ENCODE results near the gene DNAAF9. TPM values are rescaled to one million over a fixed set of nuclear protein-coding genes. Genes with fewer than 3 reads are reported as not detected.

Gene DNAAF9
- 10.6 and 11.2 TPM in 2 replicates for total RNA-seq

GRCh38 chr20:3407040-3407770 is at the start of gene DNAAF9:
TSS of gene DNAAF9 (minus strand) at chr20:3407669. CDS start at chr20:3407557, 112 bp downstream.
- peaks cover 13% of the 10 kb centered on the region for H4K20me1 ChIP-seq (ENCODE audit: insufficient read depth, low read length)
- H3K79me2 ChIP-seq (ENCODE audit: insufficient read depth, low read length), result peaks cover 57% of the 10 kb centered on the region
- no peaks in the 10 kb centered on the region for H3K36me3 ChIP-seq (ENCODE audit: insufficient read depth, low read length)
- H3K4me2 ChIP-seq (ENCODE audit: insufficient read depth, low read length), result peak within 1 kb of the TSS; percentile 100
- no peaks in the 10 kb centered on the region for H3K9me3 ChIP-seq (ENCODE audit: low read depth, low read length)
- peak; percentile 28 for TF ChIP-seq CTCF (IDR thresholded peaks at IDR 0.05; ENCODE audit: extremely low read depth, low read depth, low read length)
- peak within 1 kb of the TSS; percentile 98 for H2AFZ ChIP-seq (ENCODE audit: low read length)
- peak within 1 kb of the TSS; percentile 75 for H3K27ac ChIP-seq (ENCODE audit: low read depth, low read length)
- peak; percentile 93 for DNase-seq (ENCODE audit: insufficient read length, low spot score, missing footprints)
- peak within 1 kb of the TSS; percentile 92 for H3K4me3 ChIP-seq (ENCODE audit: insufficient read depth, low read length)
- peaks cover 15% of the 10 kb centered on the region for H3K4me1 ChIP-seq (ENCODE audit: insufficient read depth, low read length)
- no peaks in the 10 kb centered on the region for H3K27me3 ChIP-seq (ENCODE audit: insufficient read depth, low read length)

- H4K20me1 ChIP-seq (ENCODE audit: insufficient read depth, low read length), result no peaks in the 10 kb centered on the region
- H2AFZ ChIP-seq (ENCODE audit: low read length), result no peak overlapping the region
- peaks cover 21% of the 10 kb centered on the region for H3K27me3 ChIP-seq (ENCODE audit: insufficient read depth, low read length)
- H3K79me2 ChIP-seq (ENCODE audit: insufficient read depth, low read length), result no peaks in the 10 kb centered on the region
- no peaks in the 10 kb centered on the region for H3K36me3 ChIP-seq (ENCODE audit: insufficient read depth, low read length)
- H3K9me3 ChIP-seq (ENCODE audit: low read depth, low read length), result no peaks in the 10 kb centered on the region
- H3K4me2 ChIP-seq (ENCODE audit: insufficient read depth, low read length), result no peak overlapping the region
- no peaks in the 10 kb centered on the region for H3K4me1 ChIP-seq (ENCODE audit: insufficient read depth, low read length)
- H3K27ac ChIP-seq (ENCODE audit: low read depth, low read length), result no peak overlapping the region
- no peak overlapping the region for H3K4me3 ChIP-seq (ENCODE audit: insufficient read depth, low read length)
- DNase-seq (ENCODE audit: insufficient read length, low spot score, missing footprints), result no peak
- no peak for TF ChIP-seq CTCF (IDR thresholded peaks at IDR 0.05; ENCODE audit: extremely low read depth, low read depth, low read length)
Measured at GRCh38 chr20:3456648-3457047, 49.2 kb upstream of the DNAAF9 start.

GRCh38 chr20:3454831-3455230 is 47.4 kb upstream of the DNAAF9 start:
- DNase-seq (ENCODE audit: insufficient read length, low spot score, missing footprints), result no peak
- H3K36me3 ChIP-seq (ENCODE audit: insufficient read depth, low read length), result no peaks in the 10 kb centered on the region
- no peak overlapping the region for H3K27ac ChIP-seq (ENCODE audit: low read depth, low read length)
- H3K4me2 ChIP-seq (ENCODE audit: insufficient read depth, low read length), result no peak overlapping the region
- H3K79me2 ChIP-seq (ENCODE audit: insufficient read depth, low read length), result no peaks in the 10 kb centered on the region
- H3K4me1 ChIP-seq (ENCODE audit: insufficient read depth, low read length), result no peaks in the 10 kb centered on the region
- no peak overlapping the region for H3K4me3 ChIP-seq (ENCODE audit: insufficient read depth, low read length)
- H3K9me3 ChIP-seq (ENCODE audit: low read depth, low read length), result no peaks in the 10 kb centered on the region
- peaks cover 25% of the 10 kb centered on the region for H3K27me3 ChIP-seq (ENCODE audit: insufficient read depth, low read length)
- no peak for TF ChIP-seq CTCF (IDR thresholded peaks at IDR 0.05; ENCODE audit: extremely low read depth, low read depth, low read length)
- no peak overlapping the region for H2AFZ ChIP-seq (ENCODE audit: low read length)
- no peaks in the 10 kb centered on the region for H4K20me1 ChIP-seq (ENCODE audit: insufficient read depth, low read length)

- Histone ChIP-seq H2AFZ (ENCODE audit: low read length) (no peak overlapping the region), H3K4me1 (ENCODE audit: insufficient read depth, low read length) (no peaks in the 10 kb centered on the region), H3K27ac (ENCODE audit: low read depth, low read length) (no peak overlapping the region), H3K27me3 (ENCODE audit: insufficient read depth, low read length) (peaks cover 25% of the 10 kb centered on the region), H4K20me1 (ENCODE audit: insufficient read depth, low read length) (no peaks in the 10 kb centered on the region), H3K9me3 (ENCODE audit: low read depth, low read length) (no peaks in the 10 kb centered on the region), H3K4me3 (ENCODE audit: insufficient read depth, low read length) (no peak overlapping the region), H3K79me2 (ENCODE audit: insufficient read depth, low read length) (no peaks in the 10 kb centered on the region), H3K4me2 (ENCODE audit: insufficient read depth, low read length) (no peak overlapping the region), H3K36me3 (ENCODE audit: insufficient read depth, low read length) (no peaks in the 10 kb centered on the region)
- no peak for DNase-seq (ENCODE audit: insufficient read length, low spot score, missing footprints)
- TF ChIP-seq CTCF (IDR thresholded peaks at IDR 0.05; ENCODE audit: extremely low read depth, low read depth, low read length), result no peak
Measured at GRCh38 chr20:3452690-3453089, 45.2 kb upstream of the DNAAF9 start.

All from osteoblast (primary cell).